Prostate gland (tissue), 2 donors: ENCODE measurements around the gene UBE2J1.

Experiments
- POLR2A ChIP-seq: fragments of 450-650 bp; IDR thresholded peaks from one replicate; pipeline ENCODE4 v1.6.1; 2016; ENCODE audit warnings: antibody characterized with exemption, mild to moderate bottlenecking
- POLR2AphosphoS5 ChIP-seq: sonication (generic); formaldehyde crosslinking; IDR thresholded peaks from one replicate; pipeline ENCODE4 v1.6.1; 2017; ENCODE audit warnings: antibody characterized with exemption
- TF ChIP-seq, protein P1 (sequence below), 4 experiments: fragments of 200-600 bp in 2 of 4; fragments of 450-650 bp in 2 of 4; sonication (generic) in 2 of 4; IDR thresholded peaks; 1 replicate in 3 of 4; 2 replicates in 1 of 4; pipeline ENCODE4 v1.5.1; 2016 to 2019; ENCODE audit warnings: antibody characterized with exemption in 4 of 4, mild to moderate bottlenecking in 2 of 4, moderate library complexity in 2 of 4

DNA sequence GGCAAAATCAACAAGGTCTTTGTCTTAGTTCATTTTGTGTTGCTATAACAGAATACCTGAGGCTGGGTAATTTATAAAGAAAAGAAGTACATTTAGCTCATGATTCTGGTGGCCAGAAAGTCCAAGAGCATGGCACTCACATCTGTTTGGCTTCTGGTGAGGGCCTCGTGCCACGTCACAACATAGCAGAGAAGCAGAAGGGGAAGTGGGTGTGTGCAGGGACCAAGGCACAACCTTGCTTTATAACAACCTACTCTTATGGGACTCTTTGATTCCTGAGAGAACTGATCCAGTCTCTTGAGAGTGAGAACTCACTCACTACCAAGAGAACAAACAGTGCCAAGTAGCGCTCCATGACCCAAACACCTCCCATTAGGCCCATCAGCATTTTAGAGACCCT lies 62.8 kb downstream of the UBE2J1 start:
- TF ChIP-seq POLR2A: no peak
- TF ChIP-seq POLR2AphosphoS5: no peak
- TF ChIP-seq, protein P1, sequence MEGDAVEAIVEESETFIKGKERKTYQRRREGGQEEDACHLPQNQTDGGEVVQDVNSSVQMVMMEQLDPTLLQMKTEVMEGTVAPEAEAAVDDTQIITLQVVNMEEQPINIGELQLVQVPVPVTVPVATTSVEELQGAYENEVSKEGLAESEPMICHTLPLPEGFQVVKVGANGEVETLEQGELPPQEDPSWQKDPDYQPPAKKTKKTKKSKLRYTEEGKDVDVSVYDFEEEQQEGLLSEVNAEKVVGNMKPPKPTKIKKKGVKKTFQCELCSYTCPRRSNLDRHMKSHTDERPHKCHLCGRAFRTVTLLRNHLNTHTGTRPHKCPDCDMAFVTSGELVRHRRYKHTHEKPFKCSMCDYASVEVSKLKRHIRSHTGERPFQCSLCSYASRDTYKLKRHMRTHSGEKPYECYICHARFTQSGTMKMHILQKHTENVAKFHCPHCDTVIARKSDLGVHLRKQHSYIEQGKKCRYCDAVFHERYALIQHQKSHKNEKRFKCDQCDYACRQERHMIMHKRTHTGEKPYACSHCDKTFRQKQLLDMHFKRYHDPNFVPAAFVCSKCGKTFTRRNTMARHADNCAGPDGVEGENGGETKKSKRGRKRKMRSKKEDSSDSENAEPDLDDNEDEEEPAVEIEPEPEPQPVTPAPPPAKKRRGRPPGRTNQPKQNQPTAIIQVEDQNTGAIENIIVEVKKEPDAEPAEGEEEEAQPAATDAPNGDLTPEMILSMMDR (IDR thresholded peaks at IDR 0.05): no peak
